GM12892 (cell line): ENCODE measurements around the gene PDZD2.

Experiments
- POLR2A ChIP-seq: IDR thresholded peaks from 2 replicates; pipeline ENCODE4 v1.6.1; 2011; ENCODE audit warnings: low read depth, low read length, control low read depth
- TAF1 ChIP-seq: IDR thresholded peaks from 2 replicates; pipeline ENCODE4 v1.6.1; 2011; ENCODE audit warnings: low read depth, mild to moderate bottlenecking, control low read depth, low read length, borderline replicate concordance

DNA sequence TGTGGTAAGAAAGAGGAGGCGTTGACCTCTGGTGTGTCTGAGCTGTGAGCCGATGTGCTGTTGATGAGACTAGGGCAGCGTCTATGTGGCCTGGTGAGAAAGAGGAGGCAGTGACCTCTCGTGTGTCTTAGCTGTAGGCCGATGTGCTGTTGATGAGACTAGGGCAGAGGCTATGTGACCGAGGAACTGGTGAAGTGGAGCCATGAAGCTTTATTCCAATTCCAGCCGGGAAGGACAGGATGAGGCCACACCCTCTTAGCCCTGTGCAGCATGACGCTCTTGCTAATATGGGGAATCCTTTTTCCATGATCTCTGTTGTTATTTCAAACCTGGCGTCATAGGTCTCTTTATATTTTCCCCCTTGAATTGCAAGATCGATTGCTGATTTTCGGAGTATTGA is 362.8 kb downstream of the PDZD2 start:
- TF ChIP-seq POLR2A, result no peak
- TF ChIP-seq TAF1, result no peak
